ENCODE results near the gene UNC119B.

DNA sequence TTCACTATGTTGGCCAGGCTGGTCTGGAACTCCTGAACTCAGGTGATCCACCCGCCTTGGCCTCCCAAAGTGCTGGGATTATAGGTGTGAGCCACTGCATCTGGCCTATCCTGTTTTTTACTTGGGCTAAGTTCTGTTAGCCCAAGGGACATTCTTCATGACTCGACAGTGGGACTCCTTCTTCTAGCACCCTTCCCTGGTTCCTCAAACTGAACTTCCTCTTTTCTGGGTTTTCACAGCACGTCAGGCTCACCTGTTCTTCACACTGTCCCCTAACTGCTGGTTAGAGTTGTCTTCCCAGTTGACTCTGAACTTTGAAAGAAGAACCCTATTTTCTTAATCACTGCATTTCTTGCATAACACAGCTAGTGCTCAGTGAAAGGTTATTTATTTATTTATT lies 47.4 kb upstream of the UNC119B start:
- TF ChIP-seq POLR2A (IDR thresholded peaks at IDR 0.05; ENCODE audit: borderline replicate concordance, extremely low read depth, insufficient read depth, insufficient read length), result no peak
- TF ChIP-seq CEBPB (IDR thresholded peaks at IDR 0.05; ENCODE audit: low read depth), result no peak
- TF ChIP-seq, protein P1, sequence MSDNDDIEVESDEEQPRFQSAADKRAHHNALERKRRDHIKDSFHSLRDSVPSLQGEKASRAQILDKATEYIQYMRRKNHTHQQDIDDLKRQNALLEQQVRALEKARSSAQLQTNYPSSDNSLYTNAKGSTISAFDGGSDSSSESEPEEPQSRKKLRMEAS (IDR thresholded peaks at IDR 0.05), result no peak
- no peak for TF ChIP-seq POLR2AphosphoS5 (IDR thresholded peaks at IDR 0.05; ENCODE audit: low read depth, low read length)
- TF ChIP-seq, protein P2, sequence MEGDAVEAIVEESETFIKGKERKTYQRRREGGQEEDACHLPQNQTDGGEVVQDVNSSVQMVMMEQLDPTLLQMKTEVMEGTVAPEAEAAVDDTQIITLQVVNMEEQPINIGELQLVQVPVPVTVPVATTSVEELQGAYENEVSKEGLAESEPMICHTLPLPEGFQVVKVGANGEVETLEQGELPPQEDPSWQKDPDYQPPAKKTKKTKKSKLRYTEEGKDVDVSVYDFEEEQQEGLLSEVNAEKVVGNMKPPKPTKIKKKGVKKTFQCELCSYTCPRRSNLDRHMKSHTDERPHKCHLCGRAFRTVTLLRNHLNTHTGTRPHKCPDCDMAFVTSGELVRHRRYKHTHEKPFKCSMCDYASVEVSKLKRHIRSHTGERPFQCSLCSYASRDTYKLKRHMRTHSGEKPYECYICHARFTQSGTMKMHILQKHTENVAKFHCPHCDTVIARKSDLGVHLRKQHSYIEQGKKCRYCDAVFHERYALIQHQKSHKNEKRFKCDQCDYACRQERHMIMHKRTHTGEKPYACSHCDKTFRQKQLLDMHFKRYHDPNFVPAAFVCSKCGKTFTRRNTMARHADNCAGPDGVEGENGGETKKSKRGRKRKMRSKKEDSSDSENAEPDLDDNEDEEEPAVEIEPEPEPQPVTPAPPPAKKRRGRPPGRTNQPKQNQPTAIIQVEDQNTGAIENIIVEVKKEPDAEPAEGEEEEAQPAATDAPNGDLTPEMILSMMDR (IDR thresholded peaks at IDR 0.05 in 2 of 3, conservative IDR thresholded peaks at IDR 0.05 in 1 of 3; ENCODE audit: borderline replicate concordance in 1 of 3, insufficient read depth in 1 of 3, low read depth in 2 of 3, low read length in 2 of 3), result no peak
- no peak for TF ChIP-seq EZH2 (IDR thresholded peaks at IDR 0.05)
- no peak for TF ChIP-seq FOSL1 (IDR thresholded peaks at IDR 0.05; ENCODE audit: low read depth)

All from HCT116 (cell line).